ENCODE results near the gene SCLY. TPM values are rescaled to one million over a fixed set of nuclear protein-coding genes. Genes with fewer than 3 reads are reported as not detected.

The SCLY gene
- total RNA-seq, 1 experiment from 2014 or later = 21.7 TPM

- BruUV-seq (replicated peaks) = no TSS peak
- Mint-ChIP-seq H3K4me1 (ENCODE audit: low read depth, unreplicated experiment) (no peaks in the 10 kb centered on the region), H3K27ac (ENCODE audit: unreplicated experiment) (no peak overlapping the region), H3K36me3 (ENCODE audit: insufficient read depth, unreplicated experiment) (no peaks in the 10 kb centered on the region), H3K4me3 (ENCODE audit: unreplicated experiment) (no peak overlapping the region), H3K27me3 (ENCODE audit: insufficient read depth, unreplicated experiment) (no peaks in the 10 kb centered on the region), H3K9me3 (ENCODE audit: unreplicated experiment) (no peaks in the 10 kb centered on the region)
- POLR2A ChIA-PET = no interaction called here
- Histone ChIP-seq H3K36me3 (ENCODE audit: control insufficient read depth, insufficient read depth, low read length) (no peaks in the 10 kb centered on the region), H3K4me3 (ENCODE audit: low read depth, low read length) (no peak overlapping the region), H3K4me1 (no peaks in the 10 kb centered on the region), H3K27me3 (replicated peaks; ENCODE audit: control insufficient read depth, insufficient read depth, low read length) (no peaks in the 10 kb centered on the region), H3K9me3 (no peaks in the 10 kb centered on the region)
- no peak for TF ChIP-seq CTCF (IDR thresholded peaks at IDR 0.05; ENCODE audit: insufficient read depth in 1 of 2, low read depth in 1 of 2, low read length in 1 of 2, severe bottlenecking in 1 of 2, unreplicated experiment in 1 of 2)
- CTCF ChIA-PET = interaction anchor here (1.8 kb wide), 1 partner anchor 13 kb away, joined by 5 read pairs; no protein-coding TSS in a partner anchor
- DNase-seq = no peak
- intact Hi-C loops (cut with micrococcal nuclease; ENCODE audit: unreplicated experiment) = no loop called here
Observed at GRCh38 chr2:238134393-238134785, 73.6 kb downstream of the SCLY start.

GRCh38 chr2:238135601-238136150 lies 74.9 kb downstream of the SCLY start:
- ChIA-PET POLR2A (no interaction called here), CTCF (no interaction called here)
- Mint-ChIP-seq H3K27me3 (ENCODE audit: insufficient read depth, unreplicated experiment) (no peaks in the 10 kb centered on the region), H3K9me3 (ENCODE audit: unreplicated experiment) (no peaks in the 10 kb centered on the region), H3K4me1 (ENCODE audit: low read depth, unreplicated experiment) (no peaks in the 10 kb centered on the region), H3K36me3 (ENCODE audit: insufficient read depth, unreplicated experiment) (no peaks in the 10 kb centered on the region), H3K27ac (ENCODE audit: unreplicated experiment) (no peak overlapping the region), H3K4me3 (ENCODE audit: unreplicated experiment) (no peak overlapping the region)
- Histone ChIP-seq H3K9me3 (no peaks in the 10 kb centered on the region), H3K4me3 (ENCODE audit: low read depth, low read length) (no peak overlapping the region), H3K4me1 (no peaks in the 10 kb centered on the region), H3K27me3 (replicated peaks; ENCODE audit: control insufficient read depth, insufficient read depth, low read length) (no peaks in the 10 kb centered on the region), H3K36me3 (ENCODE audit: control insufficient read depth, insufficient read depth, low read length) (no peaks in the 10 kb centered on the region)
- intact Hi-C loops (cut with micrococcal nuclease; ENCODE audit: unreplicated experiment) = no loop called here
- no peak for DNase-seq
- no peak for TF ChIP-seq CTCF (IDR thresholded peaks at IDR 0.05; ENCODE audit: insufficient read depth in 1 of 2, low read depth in 1 of 2, low read length in 1 of 2, severe bottlenecking in 1 of 2, unreplicated experiment in 1 of 2)
- no TSS peak for BruUV-seq (replicated peaks)

GRCh38 chr2:238136820-238137537 lies 76.2 kb downstream of the SCLY start:
- Histone ChIP-seq H3K9me3 (no peaks in the 10 kb centered on the region), H3K4me3 (ENCODE audit: low read depth, low read length) (no peak overlapping the region), H3K36me3 (ENCODE audit: control insufficient read depth, insufficient read depth, low read length) (no peaks in the 10 kb centered on the region), H3K4me1 (no peaks in the 10 kb centered on the region), H3K27me3 (replicated peaks; ENCODE audit: control insufficient read depth, insufficient read depth, low read length) (no peaks in the 10 kb centered on the region)
- DNase-seq = peak in 1 of 2 experiments; percentile 41
- ChIA-PET POLR2A (no interaction called here), CTCF (interaction anchor here (0.6 kb wide), 1 partner anchor 11 kb away, joined by 5 read pairs; no protein-coding TSS in a partner anchor)
- no peaks in the 10 kb centered on the region for H3K4me1 Mint-ChIP-seq (ENCODE audit: low read depth, unreplicated experiment)
- no peak overlapping the region for H3K27ac Mint-ChIP-seq (ENCODE audit: unreplicated experiment)
- H3K4me3 Mint-ChIP-seq (ENCODE audit: unreplicated experiment) = no peak overlapping the region
- no peak for TF ChIP-seq CTCF (IDR thresholded peaks at IDR 0.05; ENCODE audit: insufficient read depth in 1 of 2, low read depth in 1 of 2, low read length in 1 of 2, severe bottlenecking in 1 of 2, unreplicated experiment in 1 of 2)
- H3K9me3 Mint-ChIP-seq (ENCODE audit: unreplicated experiment) = no peaks in the 10 kb centered on the region
- no peaks in the 10 kb centered on the region for H3K36me3 Mint-ChIP-seq (ENCODE audit: insufficient read depth, unreplicated experiment)
- no TSS peak for BruUV-seq (replicated peaks)
- intact Hi-C loops (cut with micrococcal nuclease; ENCODE audit: unreplicated experiment) = no loop called here
- no peaks in the 10 kb centered on the region for H3K27me3 Mint-ChIP-seq (ENCODE audit: insufficient read depth, unreplicated experiment)

All from Caco-2 (cell line).